ENCODE results near the gene ASPA.
A peak's percentile ranks its signal among the peaks of the same experiment; 100 is the strongest.
"Not testable (repeated sequence)": the region's sequence is repeated elsewhere in the genome, so short reads cannot be mapped to it uniquely, and the experiment has no call there.

Gene ASPA

DNA sequence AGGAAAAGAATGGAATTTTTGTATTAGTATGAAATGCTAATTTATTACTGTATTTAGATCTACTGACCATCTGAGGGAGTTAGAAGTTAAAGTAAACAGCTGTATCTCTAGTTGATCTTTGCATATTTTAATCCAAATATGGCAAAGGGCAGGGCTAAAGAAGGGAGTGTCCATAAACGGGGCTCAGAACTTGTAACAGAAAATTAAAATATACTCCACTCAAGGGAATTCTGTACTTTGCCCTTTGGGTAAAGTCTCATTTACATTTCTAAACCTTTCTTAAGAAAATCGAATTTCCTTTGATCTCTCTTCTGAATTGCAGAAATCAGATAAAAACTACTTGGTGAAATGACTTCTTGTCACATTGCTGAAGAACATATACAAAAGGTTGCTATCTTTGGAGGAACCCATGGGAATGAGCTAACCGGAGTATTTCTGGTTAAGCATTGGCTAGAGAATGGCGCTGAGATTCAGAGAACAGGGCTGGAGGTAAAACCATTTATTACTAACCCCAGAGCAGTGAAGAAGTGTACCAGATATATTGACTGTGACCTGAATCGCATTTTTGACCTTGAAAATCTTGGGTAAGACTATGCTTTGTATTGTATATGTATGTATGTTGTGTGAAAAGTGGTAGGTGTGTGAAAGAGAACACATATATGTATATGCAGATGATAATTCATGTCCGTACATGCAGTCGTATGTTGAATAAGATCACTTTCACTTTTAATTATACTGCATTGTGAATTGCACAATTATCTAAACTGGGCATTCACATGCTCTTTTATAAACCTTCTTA, at the start of gene ASPA:
Gene ASPA (plus strand): TSS at position 186 of the 799 bp plus-strand sequence. CDS start 163 bp downstream, at position 349.
- peaks cover 14 to 27% of the 10 kb centered on the region in 2 donors for H3K4me1 ChIP-seq (ENCODE audit: control insufficient read depth in 1 of 2, insufficient read depth in 2 of 2, low read length in 2 of 2)
- H3K9me3 ChIP-seq (ENCODE audit: control insufficient read depth in 1 of 2, low read length in 2 of 2) = no peaks in the 10 kb centered on the region
- H3K27ac ChIP-seq (ENCODE audit: low read depth, low read length) = peak within 1 kb of the TSS; percentile 75
- H3K36me3 ChIP-seq (ENCODE audit: control insufficient read depth in 1 of 2, insufficient read depth in 2 of 2, low read length in 2 of 2) = no peaks in the 10 kb centered on the region
- peak within 1 kb of the TSS; percentile 69 to 78 for H3K4me3 ChIP-seq (ENCODE audit: low read depth in 1 of 2, low read length in 2 of 2)
- H3K27me3 ChIP-seq (ENCODE audit: control insufficient read depth in 1 of 2, insufficient read depth in 2 of 2, low read length in 2 of 2) = no peaks in the 10 kb centered on the region
- H3K9ac ChIP-seq (ENCODE audit: low read depth in 1 of 2, low read length in 2 of 2) = peak within 1 kb of the TSS; percentile 45 to 69

- not testable (repeated sequence) for H3K27ac ChIP-seq (ENCODE audit: low read depth, low read length); H3K9me3 ChIP-seq (ENCODE audit: control insufficient read depth in 1 of 2, low read length in 2 of 2); H3K4me1 ChIP-seq (ENCODE audit: control insufficient read depth in 1 of 2, insufficient read depth in 2 of 2, low read length in 2 of 2); H3K4me3 ChIP-seq (ENCODE audit: low read depth in 1 of 2, low read length in 2 of 2); H3K27me3 ChIP-seq (ENCODE audit: control insufficient read depth in 1 of 2, insufficient read depth in 2 of 2, low read length in 2 of 2); H3K36me3 ChIP-seq (ENCODE audit: control insufficient read depth in 1 of 2, insufficient read depth in 2 of 2, low read length in 2 of 2); H3K9ac ChIP-seq (ENCODE audit: low read depth in 1 of 2, low read length in 2 of 2)
These were observed 42.6 kb upstream of the ASPA start for GRCh38 chr17:3433215-3433614.

- Histone ChIP-seq H3K27me3 (ENCODE audit: control insufficient read depth in 1 of 2, insufficient read depth in 2 of 2, low read length in 2 of 2) (no peaks in the 10 kb centered on the region), H3K4me1 (ENCODE audit: control insufficient read depth in 1 of 2, insufficient read depth in 2 of 2, low read length in 2 of 2) (no peaks in the 10 kb centered on the region), H3K9me3 (ENCODE audit: control insufficient read depth in 1 of 2, low read length in 2 of 2) (no peaks in the 10 kb centered on the region), H3K4me3 (ENCODE audit: low read depth in 1 of 2, low read length in 2 of 2) (no peak within 1 kb of the TSS), H3K9ac (ENCODE audit: low read depth in 1 of 2, low read length in 2 of 2) (no peak within 1 kb of the TSS), H3K36me3 (ENCODE audit: control insufficient read depth in 1 of 2, insufficient read depth in 2 of 2, low read length in 2 of 2) (no peaks in the 10 kb centered on the region), H3K27ac (ENCODE audit: low read depth, low read length) (no peak within 1 kb of the TSS)
These were observed 42.1 kb upstream of the ASPA start, which contains the start of gene OR1E2 for GRCh38 chr17:3433741-3434140. TSS of gene OR1E2 (minus strand) at chr17:3433841. CDS start at chr17:3433841, 0 bp downstream.

DNA sequence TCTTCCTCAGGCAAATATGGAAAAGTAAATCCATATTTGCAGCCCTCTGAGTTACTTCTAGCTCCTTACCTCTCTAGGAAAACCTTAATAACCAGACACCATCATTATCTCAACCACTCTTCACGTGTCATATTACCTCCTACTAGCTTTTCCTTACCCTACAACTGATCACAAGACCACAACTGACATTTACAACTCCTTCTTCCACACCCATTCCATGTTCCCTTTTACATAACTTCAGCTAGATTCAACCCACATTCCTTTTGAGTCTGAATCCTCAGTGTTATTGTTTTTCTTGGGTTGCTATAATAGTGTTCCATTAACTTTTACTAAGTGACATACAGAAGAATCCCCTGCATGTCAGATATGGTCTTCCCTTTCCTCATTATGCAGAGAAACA, 37.4 kb upstream of the ASPA start:
- no peak overlapping the region for H3K9ac ChIP-seq (ENCODE audit: low read depth in 1 of 2, low read length in 2 of 2)
- H3K36me3 ChIP-seq (ENCODE audit: control insufficient read depth in 1 of 2, insufficient read depth in 2 of 2, low read length in 2 of 2) = no peaks in the 10 kb centered on the region
- no peak overlapping the region for H3K4me3 ChIP-seq (ENCODE audit: low read depth in 1 of 2, low read length in 2 of 2)
- H3K4me1 ChIP-seq (ENCODE audit: control insufficient read depth in 1 of 2, insufficient read depth in 2 of 2, low read length in 2 of 2) = no peaks in the 10 kb centered on the region
- no peaks in the 10 kb centered on the region for H3K9me3 ChIP-seq (ENCODE audit: control insufficient read depth in 1 of 2, low read length in 2 of 2)
- no peaks in the 10 kb centered on the region for H3K27me3 ChIP-seq (ENCODE audit: control insufficient read depth in 1 of 2, insufficient read depth in 2 of 2, low read length in 2 of 2)
- H3K27ac ChIP-seq (ENCODE audit: low read depth, low read length) = no peak overlapping the region

DNA sequence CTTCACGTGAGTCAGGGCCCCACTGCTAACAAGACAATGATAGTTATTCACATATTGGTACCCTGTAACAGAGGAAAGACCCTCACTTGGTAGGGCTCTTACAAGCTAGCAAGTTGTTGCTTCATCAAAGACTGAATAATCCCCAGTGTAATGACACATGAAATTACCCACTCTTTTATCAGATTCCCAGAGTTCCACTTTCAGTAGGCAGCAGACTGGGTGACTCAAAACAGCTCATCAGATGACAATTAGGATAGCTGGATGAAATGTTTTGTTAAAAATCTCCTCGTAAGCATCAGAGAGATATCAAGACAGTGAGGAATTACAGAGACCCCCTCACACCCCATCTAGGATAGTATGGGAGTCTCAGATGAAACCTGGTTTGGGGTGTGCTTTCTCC, 35.3 kb upstream of the ASPA start:
- Histone ChIP-seq H3K9ac (ENCODE audit: low read depth in 1 of 2, low read length in 2 of 2) (no peak overlapping the region), H3K4me1 (ENCODE audit: control insufficient read depth in 1 of 2, insufficient read depth in 2 of 2, low read length in 2 of 2) (no peaks in the 10 kb centered on the region), H3K9me3 (ENCODE audit: control insufficient read depth in 1 of 2, low read length in 2 of 2) (no peaks in the 10 kb centered on the region), H3K36me3 (ENCODE audit: control insufficient read depth in 1 of 2, insufficient read depth in 2 of 2, low read length in 2 of 2) (no peaks in the 10 kb centered on the region), H3K4me3 (ENCODE audit: low read depth in 1 of 2, low read length in 2 of 2) (no peak overlapping the region), H3K27ac (ENCODE audit: low read depth, low read length) (no peak overlapping the region), H3K27me3 (ENCODE audit: control insufficient read depth in 1 of 2, insufficient read depth in 2 of 2, low read length in 2 of 2) (no peaks in the 10 kb centered on the region)

DNA sequence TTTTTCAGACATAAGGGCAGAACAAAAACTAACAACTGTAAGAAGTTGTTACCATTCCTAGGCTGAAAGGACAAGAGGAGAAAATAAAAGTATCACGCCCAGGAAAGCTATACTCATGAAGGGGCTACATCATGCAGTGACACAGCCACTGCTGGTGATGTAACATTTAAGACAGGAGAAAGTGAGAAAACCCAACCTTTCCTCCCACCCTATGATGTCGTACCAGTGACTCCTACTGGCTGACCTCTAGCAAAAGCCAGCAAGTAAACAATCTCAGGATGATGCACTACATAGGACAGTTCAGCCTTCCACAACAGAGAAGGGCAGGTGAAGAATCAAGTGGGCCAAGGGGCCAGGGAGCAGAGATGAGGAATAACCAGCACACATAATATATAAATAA, 28.2 kb upstream of the ASPA start:
- H3K27me3 ChIP-seq (ENCODE audit: control insufficient read depth in 1 of 2, insufficient read depth in 2 of 2, low read length in 2 of 2) = no peaks in the 10 kb centered on the region
- no peak overlapping the region for H3K27ac ChIP-seq (ENCODE audit: low read depth, low read length)
- H3K36me3 ChIP-seq (ENCODE audit: control insufficient read depth in 1 of 2, insufficient read depth in 2 of 2, low read length in 2 of 2) = no peaks in the 10 kb centered on the region

DNA sequence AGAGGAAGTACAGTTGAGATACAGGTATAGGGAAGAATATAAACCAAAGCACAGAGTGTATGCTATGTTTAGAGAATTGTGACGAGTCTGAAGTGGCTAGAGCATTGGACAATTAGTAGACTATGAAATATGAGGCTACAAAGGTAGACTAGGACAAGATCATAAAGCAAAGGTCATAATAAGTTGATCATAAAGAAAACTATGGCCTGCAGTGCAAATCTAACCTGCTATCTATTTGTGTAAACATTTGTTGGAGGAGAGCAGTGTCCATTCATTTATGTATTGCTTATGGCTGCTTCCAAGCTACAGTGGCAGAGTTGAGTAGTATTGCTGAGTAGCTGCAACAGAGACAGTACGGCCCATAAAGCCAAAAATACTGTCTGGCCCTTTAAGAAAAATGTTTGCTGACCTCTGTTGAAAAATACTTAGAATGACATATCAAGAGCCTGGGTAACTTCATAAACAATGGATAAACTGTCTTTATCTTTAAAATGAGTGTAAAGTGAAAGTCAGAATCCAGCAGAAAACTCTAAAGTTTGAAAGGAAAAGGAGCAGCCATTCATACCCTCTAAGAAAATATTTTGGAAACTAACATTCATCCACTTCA, 27.6 kb upstream of the ASPA start:
- Histone ChIP-seq H3K9me3 (ENCODE audit: control insufficient read depth in 1 of 2, low read length in 2 of 2) (no peaks in the 10 kb centered on the region), H3K9ac (ENCODE audit: low read depth in 1 of 2, low read length in 2 of 2) (no peak overlapping the region), H3K4me3 (ENCODE audit: low read depth in 1 of 2, low read length in 2 of 2) (no peak overlapping the region), H3K36me3 (ENCODE audit: control insufficient read depth in 1 of 2, insufficient read depth in 2 of 2, low read length in 2 of 2) (no peaks in the 10 kb centered on the region), H3K27ac (ENCODE audit: low read depth, low read length) (no peak overlapping the region), H3K27me3 (ENCODE audit: control insufficient read depth in 1 of 2, insufficient read depth in 2 of 2, low read length in 2 of 2) (no peaks in the 10 kb centered on the region), H3K4me1 (ENCODE audit: control insufficient read depth in 1 of 2, insufficient read depth in 2 of 2, low read length in 2 of 2) (peaks cover 3 to 7% of the 10 kb centered on the region in 2 donors)

More for the DNA sequence above, 28.2 kb upstream of the ASPA start:
- no peak overlapping the region for H3K4me3 ChIP-seq (ENCODE audit: low read depth in 1 of 2, low read length in 2 of 2)
- no peak overlapping the region for H3K9ac ChIP-seq (ENCODE audit: low read depth in 1 of 2, low read length in 2 of 2)
- H3K9me3 ChIP-seq (ENCODE audit: control insufficient read depth in 1 of 2, low read length in 2 of 2) = no peaks in the 10 kb centered on the region
- H3K4me1 ChIP-seq (ENCODE audit: control insufficient read depth in 1 of 2, insufficient read depth in 2 of 2, low read length in 2 of 2) = peaks cover 3 to 7% of the 10 kb centered on the region in 2 donors

DNA sequence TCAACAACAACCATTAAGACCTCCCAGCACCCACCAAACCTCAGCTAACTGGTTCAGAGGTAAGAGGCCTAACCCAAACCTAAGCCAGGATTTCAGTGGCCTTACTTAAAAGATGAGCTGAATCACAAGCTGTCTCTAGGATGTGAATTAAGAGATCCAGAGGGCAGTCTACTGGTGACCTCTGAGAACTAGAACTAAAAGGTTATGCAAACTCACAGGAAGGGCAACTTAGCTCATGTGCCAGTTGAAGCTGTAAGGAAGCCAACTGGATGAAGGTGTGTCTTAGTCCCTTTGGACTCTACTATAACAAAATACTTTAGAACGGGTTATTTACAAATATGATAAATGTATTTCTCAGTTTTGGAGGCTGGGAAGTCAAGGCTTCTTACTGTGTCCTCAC, 9.4 kb upstream of the ASPA start:
- not testable (repeated sequence) for H3K9me3 ChIP-seq (ENCODE audit: control insufficient read depth in 1 of 2, low read length in 2 of 2); H3K4me3 ChIP-seq (ENCODE audit: low read depth in 1 of 2, low read length in 2 of 2); H3K27me3 ChIP-seq (ENCODE audit: control insufficient read depth in 1 of 2, insufficient read depth in 2 of 2, low read length in 2 of 2); H3K36me3 ChIP-seq (ENCODE audit: control insufficient read depth in 1 of 2, insufficient read depth in 2 of 2, low read length in 2 of 2); H3K9ac ChIP-seq (ENCODE audit: low read depth in 1 of 2, low read length in 2 of 2); H3K4me1 ChIP-seq (ENCODE audit: control insufficient read depth in 1 of 2, insufficient read depth in 2 of 2, low read length in 2 of 2); H3K27ac ChIP-seq (ENCODE audit: low read depth, low read length)

DNA sequence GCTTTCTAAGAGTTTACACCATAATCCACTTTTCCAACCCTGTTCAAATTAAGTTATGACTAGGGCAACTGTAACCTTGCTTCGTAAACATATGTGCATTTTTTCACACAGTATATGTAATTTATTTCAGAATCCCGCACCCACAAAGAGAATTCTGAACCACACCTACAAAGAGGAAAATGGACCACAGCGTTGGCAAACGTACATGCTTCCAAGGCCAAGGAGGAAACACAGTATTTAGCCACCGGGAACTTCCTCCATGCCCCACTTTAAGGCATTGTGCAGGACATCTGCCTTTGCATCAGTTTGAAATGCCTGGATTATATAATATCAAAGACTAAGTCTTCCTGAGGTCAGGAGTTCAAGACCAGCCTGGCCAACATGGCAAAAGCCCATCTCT, 6.3 kb upstream of the ASPA start:
- Histone ChIP-seq H3K9me3 (ENCODE audit: control insufficient read depth in 1 of 2, low read length in 2 of 2) (no peaks in the 10 kb centered on the region), H3K4me3 (ENCODE audit: low read depth in 1 of 2, low read length in 2 of 2) (no peak overlapping the region), H3K27me3 (ENCODE audit: control insufficient read depth in 1 of 2, insufficient read depth in 2 of 2, low read length in 2 of 2) (no peaks in the 10 kb centered on the region), H3K36me3 (ENCODE audit: control insufficient read depth in 1 of 2, insufficient read depth in 2 of 2, low read length in 2 of 2) (no peaks in the 10 kb centered on the region), H3K27ac (ENCODE audit: low read depth, low read length) (no peak overlapping the region), H3K4me1 (ENCODE audit: control insufficient read depth in 1 of 2, insufficient read depth in 2 of 2, low read length in 2 of 2) (peaks cover 0 to 5% of the 10 kb centered on the region in 2 donors), H3K9ac (ENCODE audit: low read depth in 1 of 2, low read length in 2 of 2) (no peak overlapping the region)

- no peaks in the 10 kb centered on the region for H3K9me3 ChIP-seq (ENCODE audit: control insufficient read depth in 1 of 2, low read length in 2 of 2)
- H3K27ac ChIP-seq (ENCODE audit: low read depth, low read length) = no peak within 1 kb of the TSS
- no peaks in the 10 kb centered on the region for H3K36me3 ChIP-seq (ENCODE audit: control insufficient read depth in 1 of 2, insufficient read depth in 2 of 2, low read length in 2 of 2)
- no peak within 1 kb of the TSS for H3K4me3 ChIP-seq (ENCODE audit: low read depth in 1 of 2, low read length in 2 of 2)
- H3K4me1 ChIP-seq (ENCODE audit: control insufficient read depth in 1 of 2, insufficient read depth in 2 of 2, low read length in 2 of 2) = peaks cover 10 to 16% of the 10 kb centered on the region in 2 donors
- H3K9ac ChIP-seq (ENCODE audit: low read depth in 1 of 2, low read length in 2 of 2) = no peak within 1 kb of the TSS
- no peaks in the 10 kb centered on the region for H3K27me3 ChIP-seq (ENCODE audit: control insufficient read depth in 1 of 2, insufficient read depth in 2 of 2, low read length in 2 of 2)
These were observed 4.2 kb upstream of the ASPA start, which contains the start of gene SPATA22 for GRCh38 chr17:3471599-3471998. TSS of gene SPATA22 (minus strand) at chr17:3471819. CDS start at chr17:3469325, 2,494 bp downstream.

All from duodenal mucosa (tissue), 2 donors.